ENCODE measurements around the gene UFSP2.

Gene UFSP2

DNA sequence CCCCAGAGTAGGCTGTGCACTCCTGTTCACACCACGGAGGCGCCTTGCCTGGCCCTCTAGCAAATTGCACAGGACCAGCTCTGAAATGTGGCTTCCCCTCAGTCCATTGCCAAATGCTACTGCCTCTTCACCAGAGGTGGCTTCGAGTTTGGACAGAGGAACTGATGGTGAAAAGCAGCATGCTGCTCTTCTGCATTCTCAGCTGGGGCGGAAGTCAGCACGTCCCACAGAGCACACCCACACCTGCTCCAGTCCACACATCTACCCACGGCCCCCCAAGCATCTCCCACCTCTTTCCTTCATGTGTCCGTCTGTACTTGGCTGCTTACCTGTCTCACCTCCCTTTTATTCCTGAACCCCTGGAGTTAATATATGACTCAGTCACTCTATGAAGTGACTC is 73.6 kb downstream of the UFSP2 start:
- ATAC-seq = no peak
- no peak for DNase-seq

- DNase-seq = no peak
- ATAC-seq = no peak
These were observed 74.1 kb downstream of the UFSP2 start for GRCh38 chr4:185351691-185352090.

All from stimulated activated naive CD8-positive, alpha-beta T cell treated with anti-CD3 and anti-CD28 coated beads, Interleukin-15, Interleukin-2, amounts not matched to agents 100 U/mL and 50 U/mL, for 24 hours (primary cell).